Suprapubic skin (tissue), 4 donors: ENCODE measurements around the gene SLC23A1. TPM values are rescaled to one million over a fixed set of nuclear protein-coding genes. Genes with fewer than 3 reads are reported as not detected.
A peak's percentile ranks its signal among the peaks of the same experiment; 100 is the strongest.

ENCODE experiments used
- DNase-seq, 2 donors: peaks; one replicate each; pipeline ENCODE4 v3.0.0-alpha.2; 2019; ENCODE audit warnings: low spot score in 2 of 2
- H3K27ac ChIP-seq: fragments of 200-600 bp; sonication (generic); one replicate; pipeline ENCODE4 v1.5.1; 2019
- H3K27me3 ChIP-seq: fragments of 200-600 bp; sonication (generic); one replicate; pipeline ENCODE4 v1.5.1; 2019
- H3K36me3 ChIP-seq: fragments of 200-600 bp; sonication (generic); one replicate; pipeline ENCODE4 v1.5.1; 2019
- H3K4me1 ChIP-seq: fragments of 200-600 bp; sonication (generic); one replicate; pipeline ENCODE4 v1.5.1; 2019
- H3K4me3 ChIP-seq: fragments of 200-600 bp; sonication (generic); one replicate; pipeline ENCODE4 v1.5.1; 2019; ENCODE audit warnings: mild to moderate bottlenecking
- H3K9me3 ChIP-seq: fragments of 200-600 bp; sonication (generic); one replicate; pipeline ENCODE4 v1.5.1; 2019
- CTCF ChIP-seq, 2 donors: fragments of 200-600 bp in 1 of 2; fragments of 450-650 bp in 1 of 2; sonication (generic) in 1 of 2; IDR thresholded peaks; one replicate each; pipeline ENCODE4 v1.5.1; 2016 to 2019; ENCODE audit warnings: antibody characterized with exemption in 2 of 2, mild to moderate bottlenecking in 1 of 2, moderate library complexity in 1 of 2
- EP300 ChIP-seq: sonication (generic); formaldehyde crosslinking; IDR thresholded peaks from one replicate; pipeline ENCODE4 v1.6.1; 2017; ENCODE audit warnings: antibody characterized with exemption
- POLR2A ChIP-seq, 2 donors: fragments of 450-650 bp; IDR thresholded peaks; one replicate each; pipeline ENCODE4 v1.6.1; 2017; ENCODE audit warnings: antibody characterized with exemption in 2 of 2, mild to moderate bottlenecking in 2 of 2, moderate library complexity in 2 of 2
- POLR2AphosphoS5 ChIP-seq, 3 donors: sonication (generic); formaldehyde crosslinking; IDR thresholded peaks; one replicate each; pipeline ENCODE4 v1.6.1; 2017; ENCODE audit warnings: antibody characterized with exemption in 3 of 3
- WGBS: methylation state at CpG from one replicate; pipeline ENCODE4 v1.1.5; 2018; 5-methylcytosine and 5-hydroxymethylcytosine counted together
- total RNA-seq, 4 donors: library from RNA; depleted of rRNA; stranded (reverse); fragments of >200 nt; gene quantifications; one replicate each; pipeline ENCODE4 v1.1.0, GENCODE V29; 2016

The SLC23A1 gene
- total RNA-seq, 4 donors from 2014 or later, result 2.3 to 6.4 (median 3.0) TPM; not detected in 1

- H3K4me1 ChIP-seq, result no peaks in the 10 kb centered on the region
- no peak for DNase-seq
- H3K4me3 ChIP-seq, result no peak overlapping the region
- H3K27ac ChIP-seq, result no peak overlapping the region
- no peaks in the 10 kb centered on the region for H3K27me3 ChIP-seq
- H3K36me3 ChIP-seq, result peaks cover 32% of the 10 kb centered on the region
- no peaks in the 10 kb centered on the region for H3K9me3 ChIP-seq
- no peak for TF ChIP-seq CTCF (IDR thresholded peaks at IDR 0.05)
- no peak for TF ChIP-seq POLR2AphosphoS5 (IDR thresholded peaks at IDR 0.05)
- no peak for TF ChIP-seq POLR2A (IDR thresholded peaks at IDR 0.05)
- no peak for TF ChIP-seq EP300
- 80% methylated on average over 5 of the region's 5 CpGs for WGBS
These were observed 42.4 kb upstream of the SLC23A1 start for GRCh38 chr5:139425497-139425896.

DNA sequence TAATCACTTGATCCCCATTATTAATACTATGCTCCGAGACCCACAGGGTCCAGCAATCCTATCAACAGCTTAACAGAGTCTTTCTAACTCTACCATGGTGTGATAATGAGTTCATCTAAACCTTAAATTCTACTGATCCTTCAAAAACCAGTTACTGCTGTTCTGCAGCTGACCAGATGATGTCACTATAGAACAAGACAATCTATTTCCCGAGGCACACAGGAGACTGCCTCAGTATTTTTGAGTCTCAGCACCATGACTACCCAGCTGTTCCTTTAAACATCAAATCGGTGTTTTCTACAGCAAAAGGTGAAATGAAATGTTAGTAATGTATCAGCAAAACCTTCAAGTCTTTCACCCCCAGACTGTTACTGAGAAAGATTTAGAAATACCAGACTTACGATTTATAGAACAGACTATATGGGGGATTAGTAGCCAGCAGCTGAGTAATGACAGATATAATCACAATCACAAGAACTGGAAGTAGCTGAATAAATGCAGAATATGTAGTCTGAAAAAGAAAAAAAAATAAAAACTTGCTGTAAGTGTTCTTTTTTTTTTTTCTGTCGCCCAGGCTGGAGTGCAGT, 39.3 kb upstream of the SLC23A1 start:
- H3K4me1 ChIP-seq, result peaks cover 3% of the 10 kb centered on the region
- no peak overlapping the region for H3K27ac ChIP-seq
- no peaks in the 10 kb centered on the region for H3K9me3 ChIP-seq
- TF ChIP-seq CTCF (IDR thresholded peaks at IDR 0.05) (peak; percentile 78 to 84), POLR2AphosphoS5 (IDR thresholded peaks at IDR 0.05) (no peak), EP300 (no peak), POLR2A (IDR thresholded peaks at IDR 0.05) (no peak)
- H3K27me3 ChIP-seq, result no peaks in the 10 kb centered on the region
- peak in 1 of 2 donors; percentile 38 for DNase-seq
- H3K4me3 ChIP-seq, result no peak overlapping the region
- peaks cover 42% of the 10 kb centered on the region for H3K36me3 ChIP-seq
- WGBS, result 44% methylated on average over 5 of the region's 5 CpGs

GRCh38 chr5:139419226-139420192, 36.4 kb upstream of the SLC23A1 start:
- no peaks in the 10 kb centered on the region for H3K27me3 ChIP-seq
- no peak overlapping the region for H3K27ac ChIP-seq
- peaks cover 21% of the 10 kb centered on the region for H3K36me3 ChIP-seq
- TF ChIP-seq CTCF (IDR thresholded peaks at IDR 0.05), result no peak
- TF ChIP-seq POLR2A (IDR thresholded peaks at IDR 0.05), result no peak
- TF ChIP-seq EP300, result no peak
- no peak for TF ChIP-seq POLR2AphosphoS5 (IDR thresholded peaks at IDR 0.05)
- H3K4me1 ChIP-seq, result peaks cover 27% of the 10 kb centered on the region
- H3K4me3 ChIP-seq, result no peak overlapping the region
- no peak for DNase-seq
- 82% methylated on average over 9 of the region's 9 CpGs for WGBS
- H3K9me3 ChIP-seq, result no peaks in the 10 kb centered on the region

GRCh38 chr5:139418793-139419192, 35.7 kb upstream of the SLC23A1 start:
- no peak for DNase-seq
- no peak overlapping the region for H3K27ac ChIP-seq
- TF ChIP-seq POLR2A (IDR thresholded peaks at IDR 0.05) (no peak), EP300 (no peak), CTCF (IDR thresholded peaks at IDR 0.05) (no peak), POLR2AphosphoS5 (IDR thresholded peaks at IDR 0.05) (no peak)
- H3K4me1 ChIP-seq, result peaks cover 30% of the 10 kb centered on the region
- H3K4me3 ChIP-seq, result no peak overlapping the region
- H3K27me3 ChIP-seq, result no peaks in the 10 kb centered on the region
- peaks cover 16% of the 10 kb centered on the region for H3K36me3 ChIP-seq
- H3K9me3 ChIP-seq, result no peaks in the 10 kb centered on the region
- WGBS, result 92% methylated on average over 1 of the region's 1 CpG

GRCh38 chr5:139417214-139417613, 34.1 kb upstream of the SLC23A1 start:
- 44% methylated on average over 4 of the region's 4 CpGs for WGBS
- H3K9me3 ChIP-seq, result no peaks in the 10 kb centered on the region
- no peaks in the 10 kb centered on the region for H3K27me3 ChIP-seq
- peaks cover 10% of the 10 kb centered on the region for H3K36me3 ChIP-seq
- no peak overlapping the region for H3K27ac ChIP-seq
- DNase-seq, result no peak
- no peak overlapping the region for H3K4me3 ChIP-seq
- peaks cover 30% of the 10 kb centered on the region for H3K4me1 ChIP-seq
- TF ChIP-seq EP300 (no peak), POLR2A (IDR thresholded peaks at IDR 0.05) (no peak), CTCF (IDR thresholded peaks at IDR 0.05) (no peak), POLR2AphosphoS5 (IDR thresholded peaks at IDR 0.05) (no peak)
